ENCODE results near the gene FBL. TPM values are rescaled to one million over a fixed set of nuclear protein-coding genes. Genes with fewer than 3 reads are reported as not detected.

The FBL gene
- total RNA-seq, 4 donors from 2014 or later, result 80.9 to 118 (median 91.1) TPM

DNA sequence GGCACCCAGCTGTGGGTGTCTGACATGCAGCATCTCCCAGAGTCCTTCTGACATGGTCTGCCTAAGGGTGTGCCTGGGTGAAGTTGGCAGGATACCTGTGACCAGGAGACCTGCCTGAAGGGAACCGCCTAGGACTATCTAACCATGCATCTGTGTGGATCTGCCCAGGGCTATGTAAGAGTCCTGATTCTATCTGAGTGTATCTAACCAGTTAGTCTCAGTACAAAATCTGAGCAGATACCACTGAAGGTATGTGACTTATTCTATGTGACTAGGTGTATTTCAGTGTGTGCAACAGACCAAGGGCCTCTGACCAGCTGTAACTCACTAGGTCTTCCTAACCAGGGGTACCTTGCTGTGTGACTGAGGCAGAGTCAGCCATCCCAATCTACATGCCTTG lies 28.2 kb upstream of the FBL start:
- TF ChIP-seq POLR2A (IDR thresholded peaks at IDR 0.05), result no peak
- TF ChIP-seq, protein P1, sequence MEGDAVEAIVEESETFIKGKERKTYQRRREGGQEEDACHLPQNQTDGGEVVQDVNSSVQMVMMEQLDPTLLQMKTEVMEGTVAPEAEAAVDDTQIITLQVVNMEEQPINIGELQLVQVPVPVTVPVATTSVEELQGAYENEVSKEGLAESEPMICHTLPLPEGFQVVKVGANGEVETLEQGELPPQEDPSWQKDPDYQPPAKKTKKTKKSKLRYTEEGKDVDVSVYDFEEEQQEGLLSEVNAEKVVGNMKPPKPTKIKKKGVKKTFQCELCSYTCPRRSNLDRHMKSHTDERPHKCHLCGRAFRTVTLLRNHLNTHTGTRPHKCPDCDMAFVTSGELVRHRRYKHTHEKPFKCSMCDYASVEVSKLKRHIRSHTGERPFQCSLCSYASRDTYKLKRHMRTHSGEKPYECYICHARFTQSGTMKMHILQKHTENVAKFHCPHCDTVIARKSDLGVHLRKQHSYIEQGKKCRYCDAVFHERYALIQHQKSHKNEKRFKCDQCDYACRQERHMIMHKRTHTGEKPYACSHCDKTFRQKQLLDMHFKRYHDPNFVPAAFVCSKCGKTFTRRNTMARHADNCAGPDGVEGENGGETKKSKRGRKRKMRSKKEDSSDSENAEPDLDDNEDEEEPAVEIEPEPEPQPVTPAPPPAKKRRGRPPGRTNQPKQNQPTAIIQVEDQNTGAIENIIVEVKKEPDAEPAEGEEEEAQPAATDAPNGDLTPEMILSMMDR (IDR thresholded peaks at IDR 0.05), result no peak
- Histone ChIP-seq H3K27ac (peak overlapping the region in 1 of 3 donors; percentile 28), H3K4me1 (peaks cover 6 to 26% of the 10 kb centered on the region in 2 donors), H3K27me3 (no peaks in the 10 kb centered on the region), H3K36me3 (peaks cover 57 to 73% of the 10 kb centered on the region in 2 donors), H3K4me3 (replicated peaks in 1 of 3) (no peak overlapping the region), H3K9me3 (no peaks in the 10 kb centered on the region)
- 100% methylated on average over 1 of the region's 1 CpG for WGBS, 2 donors
- intact Hi-C loops (cut with DNase I), result no loop called here
- DNase-seq, result no peak

DNA sequence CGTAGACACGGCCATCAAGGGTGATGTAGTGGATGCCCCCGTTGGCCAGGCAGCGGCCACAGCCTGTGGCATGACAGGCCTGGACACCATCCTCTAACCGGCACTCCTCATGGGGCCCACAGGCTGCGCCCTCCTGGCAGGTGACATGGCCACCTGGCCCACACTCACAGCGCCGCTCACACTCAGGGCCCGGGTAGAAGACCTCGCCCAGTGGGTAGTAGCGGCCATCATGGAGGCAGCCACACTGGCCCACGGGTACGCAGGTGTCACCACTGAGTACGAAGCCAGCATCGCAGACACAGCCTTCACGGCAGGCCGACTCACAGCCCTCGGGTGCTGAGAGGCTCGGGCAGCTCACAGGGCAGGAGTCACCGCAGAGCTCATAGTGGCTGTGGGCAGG lies 27.2 kb upstream of the FBL start:
- Histone ChIP-seq H3K27me3 (no peaks in the 10 kb centered on the region), H3K36me3 (peaks cover 66 to 78% of the 10 kb centered on the region in 2 donors), H3K9me3 (no peaks in the 10 kb centered on the region), H3K4me1 (peaks cover 0 to 19% of the 10 kb centered on the region in 2 donors), H3K27ac (no peak overlapping the region), H3K4me3 (replicated peaks in 1 of 3) (no peak overlapping the region)
- intact Hi-C loops (cut with DNase I), result no loop called here
- 88 to 93% methylated on average over 6 of the region's 20 CpGs for WGBS, 2 donors
- TF ChIP-seq POLR2A (IDR thresholded peaks at IDR 0.05), result no peak
- TF ChIP-seq, protein P1 (IDR thresholded peaks at IDR 0.05), result no peak
- DNase-seq, result no peak

DNA sequence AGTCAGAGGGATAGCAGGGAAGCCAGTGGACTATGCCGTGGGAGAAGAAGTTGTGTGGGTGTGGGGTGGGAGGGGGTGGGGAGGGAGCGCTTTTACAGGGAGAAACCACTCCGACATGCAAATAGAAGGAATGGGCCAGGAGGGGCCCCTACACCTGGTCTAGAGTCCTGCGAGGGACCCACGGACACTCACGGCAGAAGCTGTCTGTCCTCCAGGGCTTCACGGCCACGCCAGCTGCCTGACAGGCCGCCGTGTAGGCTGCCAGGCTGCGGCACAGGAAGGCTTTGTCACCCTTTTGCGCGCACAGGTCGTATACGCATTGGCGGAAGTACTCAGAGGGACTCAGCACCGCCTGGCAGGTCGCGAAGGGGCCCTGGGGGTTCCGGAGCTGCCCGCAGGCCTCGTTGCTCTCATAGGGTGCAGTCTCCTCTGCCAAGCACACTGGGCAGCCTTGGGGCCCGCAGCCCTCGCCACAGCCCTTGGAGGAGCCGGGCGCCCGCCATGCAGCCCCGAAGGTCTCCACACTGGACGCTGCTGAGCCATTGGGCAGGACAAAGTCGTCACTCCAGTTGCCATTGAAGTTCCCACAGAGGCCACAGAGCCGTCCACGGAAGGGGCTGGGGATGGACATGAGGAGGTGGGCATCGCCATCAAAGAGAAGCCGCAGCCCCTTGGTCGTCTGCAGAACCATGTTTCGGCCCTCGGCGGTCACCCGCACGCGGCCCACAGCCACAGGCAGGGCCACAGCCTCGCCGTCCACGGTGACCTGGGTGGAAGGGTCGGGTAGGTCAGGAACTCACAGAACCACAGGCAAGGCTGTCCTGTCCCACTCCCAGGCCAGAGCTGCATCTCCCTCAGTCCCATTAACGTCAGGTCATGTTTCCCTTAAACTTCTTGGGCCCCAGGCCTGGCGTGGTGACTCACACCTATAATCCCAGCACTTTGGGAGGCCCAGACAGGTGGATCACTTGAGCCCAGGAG lies 26.0 kb upstream of the FBL start:
- peaks cover 0 to 13% of the 10 kb centered on the region in 2 donors for H3K4me1 ChIP-seq
- H3K27me3 ChIP-seq, result no peaks in the 10 kb centered on the region
- intact Hi-C loops (cut with DNase I), result no loop called here
- H3K4me3 ChIP-seq (replicated peaks in 1 of 3), result no peak overlapping the region
- WGBS, 2 donors, result 86 to 91% methylated on average over 19 to 32 of the region's 47 CpGs
- DNase-seq, result no peak
- H3K27ac ChIP-seq, result no peak overlapping the region
- peak in 1 of 2 donors; percentile 13 for TF ChIP-seq POLR2A (IDR thresholded peaks at IDR 0.05)
- TF ChIP-seq, protein P1 (IDR thresholded peaks at IDR 0.05), result no peak
- no peaks in the 10 kb centered on the region for H3K9me3 ChIP-seq
- peaks cover 77 to 89% of the 10 kb centered on the region in 2 donors for H3K36me3 ChIP-seq

DNA sequence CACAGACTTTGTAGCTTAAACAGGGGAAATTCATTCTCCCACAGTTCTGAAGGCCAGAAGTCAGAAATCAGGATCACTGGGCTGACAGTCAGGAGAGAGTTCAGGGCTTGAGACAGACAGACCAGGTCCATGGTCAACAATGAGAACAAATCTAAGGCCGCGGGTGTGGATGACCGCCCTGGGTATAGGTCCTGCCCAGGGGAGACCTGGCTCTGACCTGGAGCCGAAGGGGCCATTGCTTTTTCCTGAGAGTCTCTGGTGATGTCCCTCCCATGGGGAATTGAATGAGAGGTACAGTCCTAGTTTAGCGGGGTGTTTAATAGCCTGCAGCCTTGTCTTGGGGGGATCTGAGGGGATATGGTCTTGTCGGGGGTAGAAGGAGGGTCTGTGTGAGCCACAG lies 25.2 kb upstream of the FBL start:
- peaks cover 0 to 13% of the 10 kb centered on the region in 2 donors for H3K4me1 ChIP-seq
- no peak overlapping the region for H3K4me3 ChIP-seq (replicated peaks in 1 of 3)
- H3K27me3 ChIP-seq, result no peaks in the 10 kb centered on the region
- H3K36me3 ChIP-seq, result peaks cover 84 to 97% of the 10 kb centered on the region in 2 donors
- H3K27ac ChIP-seq, result no peak overlapping the region
- intact Hi-C loops (cut with DNase I), result no loop called here
- TF ChIP-seq, protein P1 (IDR thresholded peaks at IDR 0.05), result no peak
- no peak for DNase-seq
- no peaks in the 10 kb centered on the region for H3K9me3 ChIP-seq
- 93 to 96% methylated on average over 6 of the region's 6 CpGs for WGBS, 2 donors
